ENCODE results near the gene TMEM25. TPM values are rescaled to one million over a fixed set of nuclear protein-coding genes. Genes with fewer than 3 reads are reported as not detected.
A peak's percentile ranks its signal among the peaks of the same experiment; 100 is the strongest.
"Not testable (repeated sequence)": the region's sequence is repeated elsewhere in the genome, so short reads cannot be mapped to it uniquely, and the experiment has no call there.

The TMEM25 gene
- total RNA-seq, 2 donors from 2014 or later, result 22.4 to 30.6 TPM

DNA sequence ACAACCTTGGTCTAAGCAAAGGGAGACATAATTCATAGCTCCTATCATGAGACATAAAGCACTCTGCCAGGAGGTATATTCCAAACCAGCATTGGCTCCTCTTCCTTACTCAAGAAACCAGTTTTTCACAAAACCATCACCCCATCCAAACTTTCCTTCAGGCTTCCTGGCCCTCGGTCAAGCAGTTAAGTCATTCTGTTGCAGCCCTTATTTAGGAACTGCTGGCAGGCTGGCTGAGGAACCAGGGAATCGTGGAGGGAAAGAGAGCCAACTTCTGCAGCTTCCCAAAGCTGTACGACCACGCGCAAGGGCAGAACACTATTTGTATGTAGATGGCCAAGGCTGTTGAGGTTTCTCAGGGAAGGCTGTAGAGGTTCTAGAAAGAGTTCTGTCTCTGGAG lies 34.1 kb downstream of the TMEM25 start:
- no peak overlapping the region for H3K4me3 ChIP-seq (ENCODE audit: low read length)
- no peak overlapping the region for H3K9ac ChIP-seq (ENCODE audit: extremely low read depth, low read length, poor library complexity, severe bottlenecking)
- Mint-ChIP-seq H3K27me3 (ENCODE audit: insufficient read depth) (no peaks in the 10 kb centered on the region), H3K27ac (no peak overlapping the region), H3K4me3 (peak overlapping the region; percentile 74), H3K9me3 (no peaks in the 10 kb centered on the region), H3K36me3 (ENCODE audit: low read depth) (no peaks in the 10 kb centered on the region), H3K4me1 (peaks cover 4% of the 10 kb centered on the region)
- TF ChIP-seq, protein P1, sequence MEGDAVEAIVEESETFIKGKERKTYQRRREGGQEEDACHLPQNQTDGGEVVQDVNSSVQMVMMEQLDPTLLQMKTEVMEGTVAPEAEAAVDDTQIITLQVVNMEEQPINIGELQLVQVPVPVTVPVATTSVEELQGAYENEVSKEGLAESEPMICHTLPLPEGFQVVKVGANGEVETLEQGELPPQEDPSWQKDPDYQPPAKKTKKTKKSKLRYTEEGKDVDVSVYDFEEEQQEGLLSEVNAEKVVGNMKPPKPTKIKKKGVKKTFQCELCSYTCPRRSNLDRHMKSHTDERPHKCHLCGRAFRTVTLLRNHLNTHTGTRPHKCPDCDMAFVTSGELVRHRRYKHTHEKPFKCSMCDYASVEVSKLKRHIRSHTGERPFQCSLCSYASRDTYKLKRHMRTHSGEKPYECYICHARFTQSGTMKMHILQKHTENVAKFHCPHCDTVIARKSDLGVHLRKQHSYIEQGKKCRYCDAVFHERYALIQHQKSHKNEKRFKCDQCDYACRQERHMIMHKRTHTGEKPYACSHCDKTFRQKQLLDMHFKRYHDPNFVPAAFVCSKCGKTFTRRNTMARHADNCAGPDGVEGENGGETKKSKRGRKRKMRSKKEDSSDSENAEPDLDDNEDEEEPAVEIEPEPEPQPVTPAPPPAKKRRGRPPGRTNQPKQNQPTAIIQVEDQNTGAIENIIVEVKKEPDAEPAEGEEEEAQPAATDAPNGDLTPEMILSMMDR (conservative IDR thresholded peaks at IDR 0.05), result no peak
- H3K4me1 ChIP-seq (ENCODE audit: control insufficient read depth, insufficient read depth, low read length), result no peaks in the 10 kb centered on the region
- no peak for DNase-seq
- no peaks in the 10 kb centered on the region for H3K9me3 ChIP-seq (ENCODE audit: control insufficient read depth, low read length)
- WGBS, 2 experiments (ENCODE audit: insufficient coverage in 1 of 2, insufficient read length in 1 of 2), result 93 to 95% methylated on average over 2 to 5 of the region's 5 CpGs
- no peaks in the 10 kb centered on the region for H3K36me3 ChIP-seq (ENCODE audit: control insufficient read depth, insufficient read depth, low read length)
- H3K27me3 ChIP-seq (ENCODE audit: control insufficient read depth, insufficient read depth, low read length, poor library complexity, severe bottlenecking), result no peaks in the 10 kb centered on the region
- no peak overlapping the region for H3K27ac ChIP-seq (ENCODE audit: low read depth, low read length)

DNA sequence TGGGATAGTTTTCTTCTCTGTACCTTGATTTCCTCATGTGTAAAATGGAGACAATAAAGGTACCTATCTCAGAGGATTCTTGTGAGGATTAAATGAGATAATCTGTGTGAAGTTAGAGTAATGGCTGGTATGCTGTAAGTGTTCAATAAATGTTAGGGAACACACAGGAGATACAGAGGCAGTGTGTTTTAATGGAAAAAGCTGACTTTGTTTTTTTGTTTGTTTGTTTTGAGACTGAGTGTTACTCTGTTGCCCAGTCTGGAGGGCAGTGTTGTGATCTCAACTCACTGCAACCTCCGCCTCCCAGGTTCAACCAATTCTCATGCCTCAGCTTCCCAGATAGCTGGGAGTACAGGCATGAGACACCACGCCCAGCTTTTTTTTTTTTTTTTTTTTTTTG lies 38.7 kb downstream of the TMEM25 start:
- Mint-ChIP-seq H3K27me3 (ENCODE audit: insufficient read depth) (no peaks in the 10 kb centered on the region), H3K4me3 (no peak overlapping the region), H3K36me3 (ENCODE audit: low read depth) (peaks cover 2% of the 10 kb centered on the region), H3K9me3 (no peaks in the 10 kb centered on the region), H3K4me1 (peaks cover 14% of the 10 kb centered on the region), H3K27ac (no peak overlapping the region)
- 75 to 100% methylated on average over 1 to 2 of the region's 2 CpGs for WGBS, 2 experiments (ENCODE audit: insufficient coverage in 1 of 2, insufficient read length in 1 of 2)
- Histone ChIP-seq H3K36me3 (ENCODE audit: control insufficient read depth, insufficient read depth, low read length) (peaks cover 8% of the 10 kb centered on the region), H3K4me1 (ENCODE audit: control insufficient read depth, insufficient read depth, low read length) (no peaks in the 10 kb centered on the region), H3K27me3 (ENCODE audit: control insufficient read depth, insufficient read depth, low read length, poor library complexity, severe bottlenecking) (no peaks in the 10 kb centered on the region), H3K9me3 (ENCODE audit: control insufficient read depth, low read length) (no peaks in the 10 kb centered on the region), H3K27ac (ENCODE audit: low read depth, low read length) (no peak overlapping the region), H3K4me3 (ENCODE audit: low read length) (no peak overlapping the region), H3K9ac (ENCODE audit: extremely low read depth, low read length, poor library complexity, severe bottlenecking) (no peak overlapping the region)
- no peak for DNase-seq
- TF ChIP-seq, protein P1 (conservative IDR thresholded peaks at IDR 0.05), result no peak

DNA sequence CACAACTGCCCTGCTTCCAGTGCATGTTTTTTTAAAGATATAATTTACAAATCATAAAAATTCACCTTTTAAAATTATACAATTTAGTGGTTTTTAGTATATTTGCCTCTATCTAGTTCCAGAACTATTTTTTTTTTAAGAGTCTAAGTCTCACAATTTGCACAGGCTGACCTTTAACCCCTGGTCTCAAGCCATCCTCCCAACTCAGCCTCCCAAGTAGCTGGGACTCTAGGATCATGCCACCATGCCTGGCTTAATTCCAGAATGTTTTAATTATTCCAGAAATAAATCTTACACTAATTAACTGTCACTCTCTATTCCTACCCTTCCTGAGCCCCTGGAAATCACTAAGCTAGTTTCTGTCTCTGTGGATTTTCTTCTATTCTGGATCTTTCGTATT lies 39.8 kb downstream of the TMEM25 start:
- no peaks in the 10 kb centered on the region for H3K9me3 ChIP-seq (ENCODE audit: control insufficient read depth, low read length)
- H3K27ac ChIP-seq (ENCODE audit: low read depth, low read length), result no peak overlapping the region
- DNase-seq, result no peak
- peaks cover 8% of the 10 kb centered on the region for H3K36me3 ChIP-seq (ENCODE audit: control insufficient read depth, insufficient read depth, low read length)
- no peak overlapping the region for H3K9ac ChIP-seq (ENCODE audit: extremely low read depth, low read length, poor library complexity, severe bottlenecking)
- no peaks in the 10 kb centered on the region for H3K4me1 ChIP-seq (ENCODE audit: control insufficient read depth, insufficient read depth, low read length)
- H3K4me3 Mint-ChIP-seq, result peak overlapping the region; percentile 94
- H3K4me3 ChIP-seq (ENCODE audit: low read length), result no peak overlapping the region
- peaks cover 12% of the 10 kb centered on the region for H3K4me1 Mint-ChIP-seq
- H3K9me3 Mint-ChIP-seq, result no peaks in the 10 kb centered on the region
- H3K36me3 Mint-ChIP-seq (ENCODE audit: low read depth), result peaks cover 4% of the 10 kb centered on the region
- H3K27ac Mint-ChIP-seq, result no peak overlapping the region
- H3K27me3 ChIP-seq (ENCODE audit: control insufficient read depth, insufficient read depth, low read length, poor library complexity, severe bottlenecking), result no peaks in the 10 kb centered on the region
- 97 to 100% methylated on average over 1 of the region's 1 CpG for WGBS, 2 experiments (ENCODE audit: insufficient coverage in 1 of 2, insufficient read length in 1 of 2)
- TF ChIP-seq, protein P1 (conservative IDR thresholded peaks at IDR 0.05), result no peak
- H3K27me3 Mint-ChIP-seq (ENCODE audit: insufficient read depth), result no peaks in the 10 kb centered on the region

DNA sequence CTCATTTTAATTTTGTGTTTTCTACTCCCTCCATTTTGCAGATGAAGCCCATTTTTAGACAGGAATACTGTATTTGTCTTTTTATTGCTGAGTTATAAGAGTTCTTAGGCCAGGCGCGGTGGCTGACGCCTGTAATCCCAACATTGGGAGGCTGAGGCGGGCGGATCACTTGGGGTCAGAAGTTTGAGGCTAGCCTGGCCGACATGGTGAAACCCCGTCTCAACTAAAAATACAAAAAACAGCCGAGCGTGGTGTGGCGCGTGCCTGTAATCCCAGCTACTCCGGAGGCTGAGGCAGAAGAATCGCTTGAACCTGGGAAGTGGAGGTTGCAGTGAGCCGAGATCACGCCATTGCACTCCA lies 40.7 kb downstream of the TMEM25 start:
- H3K9ac ChIP-seq (ENCODE audit: extremely low read depth, low read length, poor library complexity, severe bottlenecking), result peak overlapping the region; percentile 94

More for the DNA sequence above, 40.7 kb downstream of the TMEM25 start:
- WGBS, 2 experiments (ENCODE audit: insufficient coverage in 1 of 2, insufficient read length in 1 of 2), result 77 to 83% methylated on average over 13 to 14 of the region's 15 CpGs
- Mint-ChIP-seq H3K27ac (peak overlapping the region; percentile 90), H3K4me1 (peaks cover 12% of the 10 kb centered on the region), H3K4me3 (peak overlapping the region; percentile 94)
- H3K36me3 Mint-ChIP-seq (ENCODE audit: low read depth); H3K27me3 ChIP-seq (ENCODE audit: control insufficient read depth, insufficient read depth, low read length, poor library complexity, severe bottlenecking); H3K9me3 Mint-ChIP-seq; H3K36me3 ChIP-seq (ENCODE audit: control insufficient read depth, insufficient read depth, low read length); H3K4me1 ChIP-seq (ENCODE audit: control insufficient read depth, insufficient read depth, low read length); H3K9me3 ChIP-seq (ENCODE audit: control insufficient read depth, low read length); H3K27me3 Mint-ChIP-seq (ENCODE audit: insufficient read depth); H3K27ac ChIP-seq (ENCODE audit: low read depth, low read length): not testable (repeated sequence)
- DNase-seq, result peak; percentile 55
- peak overlapping the region; percentile 98 for H3K4me3 ChIP-seq (ENCODE audit: low read length)

Measured in endodermal cell (in vitro differentiated cells).